Measurements from ENCODE around the gene SNHG17.
A peak's percentile ranks its signal among the peaks of the same experiment; 100 is the strongest.

DNA sequence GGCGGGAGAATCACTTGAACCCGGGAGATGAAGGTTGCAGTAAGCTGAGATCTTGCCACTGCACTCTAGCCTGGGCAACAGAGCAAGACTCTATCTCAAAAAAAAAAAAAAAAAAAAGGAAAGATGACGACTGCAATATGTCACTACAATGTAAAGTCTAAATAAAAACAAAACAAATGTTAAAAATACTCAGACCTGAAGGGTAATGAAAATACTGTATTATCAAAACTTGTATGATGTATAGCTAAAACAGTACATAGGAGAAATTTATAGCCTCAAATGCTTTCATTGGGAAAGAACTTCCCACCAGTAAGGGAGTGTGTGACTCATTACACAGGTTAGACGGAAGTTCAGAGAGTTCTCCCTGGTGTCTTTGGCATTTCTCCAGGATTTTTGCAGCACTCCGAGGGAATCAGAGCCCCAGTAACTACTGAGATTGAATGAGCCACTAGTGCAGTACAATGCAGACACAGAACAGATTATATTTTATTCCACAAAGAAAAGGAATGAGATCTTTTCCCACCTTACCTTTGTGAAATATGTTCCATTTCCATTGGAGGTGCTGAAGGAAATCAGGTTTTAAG lies 25.0 kb upstream of the SNHG17 start:
- TF ChIP-seq, protein P1, sequence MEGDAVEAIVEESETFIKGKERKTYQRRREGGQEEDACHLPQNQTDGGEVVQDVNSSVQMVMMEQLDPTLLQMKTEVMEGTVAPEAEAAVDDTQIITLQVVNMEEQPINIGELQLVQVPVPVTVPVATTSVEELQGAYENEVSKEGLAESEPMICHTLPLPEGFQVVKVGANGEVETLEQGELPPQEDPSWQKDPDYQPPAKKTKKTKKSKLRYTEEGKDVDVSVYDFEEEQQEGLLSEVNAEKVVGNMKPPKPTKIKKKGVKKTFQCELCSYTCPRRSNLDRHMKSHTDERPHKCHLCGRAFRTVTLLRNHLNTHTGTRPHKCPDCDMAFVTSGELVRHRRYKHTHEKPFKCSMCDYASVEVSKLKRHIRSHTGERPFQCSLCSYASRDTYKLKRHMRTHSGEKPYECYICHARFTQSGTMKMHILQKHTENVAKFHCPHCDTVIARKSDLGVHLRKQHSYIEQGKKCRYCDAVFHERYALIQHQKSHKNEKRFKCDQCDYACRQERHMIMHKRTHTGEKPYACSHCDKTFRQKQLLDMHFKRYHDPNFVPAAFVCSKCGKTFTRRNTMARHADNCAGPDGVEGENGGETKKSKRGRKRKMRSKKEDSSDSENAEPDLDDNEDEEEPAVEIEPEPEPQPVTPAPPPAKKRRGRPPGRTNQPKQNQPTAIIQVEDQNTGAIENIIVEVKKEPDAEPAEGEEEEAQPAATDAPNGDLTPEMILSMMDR (IDR thresholded peaks at IDR 0.05), result no peak
- peak; percentile 67 for TF ChIP-seq POLR2AphosphoS5 (IDR thresholded peaks at IDR 0.05)
